A549 (cell line): ENCODE results near the gene NHERF1. TPM values are rescaled to one million over a fixed set of nuclear protein-coding genes. Genes with fewer than 3 reads are reported as not detected.
A peak's percentile ranks its signal among the peaks of the same experiment; 100 is the strongest.

Source experiments
- ATAC-seq, 2 experiments: fragments of 200-7000 bp in 1 of 2; fragments of >200 bp in 1 of 2; cut with Nextera tagmentation in 1 of 2; cut with Tn5 transposase in 1 of 2; 3 replicates each; pipeline versions ENCODE4 v1.8.0 to v1.9.1; 2018 to 2020; ENCODE audit warnings: mild to moderate bottlenecking in 1 of 2, moderate library complexity in 1 of 2
- CTCF ChIA-PET: fragments of 300-600 bp; sonication (Branson Sonifier 250); formaldehyde crosslinking; extraction: SDS; loops from one replicate; lab custom pipeline; 2021; ENCODE audit warnings: antibody characterized with exemption, inconsistent platforms; lab: Yijun Ruan, JAX
- POLR2A ChIA-PET: fragments of 350-600 bp; formaldehyde crosslinking; extraction: SDS; loops from one replicate; lab custom pipeline; 2021; ENCODE audit warnings: antibody characterized with exemption, inconsistent platforms; lab: Yijun Ruan, JAX
- DNase-seq, 2 experiments: peaks; one replicate each; pipeline versions ENCODE4 v3.0.0 to v3.0.0-alpha.2; 2011 to 2016; ENCODE audit warnings: low read depth in 1 of 2, low spot score in 1 of 2
- FAIRE-seq: peaks from 2 replicates; lab custom pipeline; 2011; peaks lifted over from hg19 to GRCh38; lab: Jason Lieb, UNC
- H3K27ac ChIP-seq, 2 experiments: fragments of >200 bp; sonication (Bioruptor Twin); formaldehyde crosslinking; 3 replicates each; pipeline ENCODE4 v1.5.1; 2016 to 2017
- H3K4me1 ChIP-seq: fragments of >200 bp; sonication (Bioruptor Twin); formaldehyde crosslinking; 3 replicates; pipeline ENCODE4 v1.6.1; 2016
- H3K4me2 ChIP-seq: fragments of >200 bp; sonication (Bioruptor Twin); formaldehyde crosslinking; 3 replicates; pipeline ENCODE4 v1.6.1; 2016
- H3K4me3 ChIP-seq: fragments of >200 bp; sonication (Bioruptor Twin); formaldehyde crosslinking; 3 replicates; pipeline ENCODE4 v1.5.1; 2016
- H3K9me3 ChIP-seq: fragments of >200 bp; sonication (Bioruptor Twin); formaldehyde crosslinking; 3 replicates; pipeline ENCODE4 v1.6.1; 2016
- ATOH8 ChIP-seq: fragments of 250-450 bp; sonication (Bioruptor Pico); IDR thresholded peaks from 2 replicates; pipeline ENCODE4 v1.5.0; 2020; ENCODE audit warnings: low read depth, mild to moderate bottlenecking, moderate library complexity
- CEBPB ChIP-seq, 2 experiments: fragments of >200 bp in 1 of 2; sonication (Bioruptor Twin) in 1 of 2; formaldehyde crosslinking in 1 of 2; IDR thresholded peaks; 2 replicates each; pipeline ENCODE4 v1.6.1; 2012 to 2016
- CHD2 ChIP-seq: fragments of 150-350 bp; IDR thresholded peaks from 2 replicates; pipeline ENCODE4 v1.6.1; 2014; ENCODE audit warnings: low read length; ENCODE audit not compliant: partially characterized antibody
- EHF ChIP-seq: fragments of 250-450 bp; sonication (Bioruptor Pico); IDR thresholded peaks from 2 replicates; pipeline ENCODE4 v1.5.0; 2020; ENCODE audit warnings: mild to moderate bottlenecking
- ESRRA ChIP-seq: fragments of 150-350 bp; IDR thresholded peaks from 2 replicates; pipeline ENCODE4 v1.6.1; 2014; ENCODE audit warnings: mild to moderate bottlenecking, low read length, borderline replicate concordance
- HDAC2 ChIP-seq: fragments of 200-600 bp; sonication (generic); IDR thresholded peaks from 2 replicates; pipeline ENCODE4 v1.6.1; 2016
- JUN ChIP-seq, 2 experiments: fragments of >200 bp; sonication (Bioruptor Twin); formaldehyde crosslinking; IDR thresholded peaks; 2 replicates in 1 of 2; 3 replicates in 1 of 2; pipeline ENCODE4 v1.6.1; 2016 to 2017
- KDM1A ChIP-seq: fragments of 200-600 bp; sonication (generic); IDR thresholded peaks from 2 replicates; pipeline ENCODE4 v1.6.1; 2016; ENCODE audit warnings: low read depth, mild to moderate bottlenecking
- MAFK ChIP-seq: fragments of 450-650 bp; IDR thresholded peaks from 2 replicates; pipeline ENCODE4 v1.6.1; 2014; ENCODE audit not compliant: partially characterized antibody
- MAX ChIP-seq: IDR thresholded peaks from 2 replicates; pipeline ENCODE4 v1.6.1; 2012
- NFE2L2 ChIP-seq: fragments of 150-350 bp; conservative IDR thresholded peaks from 2 replicates; pipeline ENCODE4 v1.6.1; 2014; ENCODE audit warnings: low read length
- POLR2A ChIP-seq: IDR thresholded peaks from 2 replicates; pipeline ENCODE4 v1.6.1; 2012; ENCODE audit warnings: mild to moderate bottlenecking, low read length
- POLR2AphosphoS2 ChIP-seq: conservative IDR thresholded peaks from 2 replicates; pipeline ENCODE4 v1.6.1; 2012; ENCODE audit warnings: low read length, improper control_type of control experiment, inconsistent platforms
- RAD21 ChIP-seq, 2 experiments: fragments of >200 bp in 1 of 2; sonication (Bioruptor Twin) in 1 of 2; formaldehyde crosslinking in 1 of 2; IDR thresholded peaks in 1 of 2; conservative IDR thresholded peaks in 1 of 2; 2 replicates in 1 of 2; 3 replicates in 1 of 2; pipeline ENCODE4 v1.6.1; 2012 to 2018; ENCODE audit warnings: inconsistent platforms in 1 of 2
- RCOR1 ChIP-seq: fragments of 150-350 bp; IDR thresholded peaks from 2 replicates; pipeline ENCODE4 v1.6.1; 2014; ENCODE audit warnings: antibody characterized with exemption, low read length, low read depth
- RNF2 ChIP-seq: fragments of 200-600 bp; sonication (generic); IDR thresholded peaks from 2 replicates; pipeline ENCODE4 v1.6.1; 2016; ENCODE audit warnings: low read depth, mild to moderate bottlenecking, antibody characterized with exemption, moderate library complexity, borderline replicate concordance
- SMC3 ChIP-seq: fragments of >200 bp; sonication (Bioruptor Twin); formaldehyde crosslinking; IDR thresholded peaks from 3 replicates; pipeline ENCODE4 v1.6.1; 2018; ENCODE audit warnings: inconsistent platforms
- SREBF2 ChIP-seq: fragments of 450-650 bp; IDR thresholded peaks from 2 replicates; pipeline ENCODE4 v1.6.1; 2014; ENCODE audit warnings: mild to moderate bottlenecking, moderate library complexity
- TFCP2L1 ChIP-seq: fragments of 250-450 bp; sonication (Bioruptor Pico); IDR thresholded peaks from 2 replicates; pipeline ENCODE4 v1.5.0; 2021; ENCODE audit warnings: mild to moderate bottlenecking
- ZFP36 ChIP-seq: fragments of 450-650 bp; IDR thresholded peaks from 2 replicates; pipeline ENCODE4 v1.6.1; 2014; ENCODE audit warnings: borderline replicate concordance; ENCODE audit not compliant: partially characterized antibody
- ZNF302 ChIP-seq: fragments of 250-450 bp; sonication (Bioruptor Pico); IDR thresholded peaks from 2 replicates; pipeline ENCODE4 v1.9.0; 2021; ENCODE audit warnings: inconsistent platforms, mild to moderate bottlenecking, moderate library complexity
- WGBS: methylation state at CpG from one replicate; pipeline ENCODE4 v1.1.6; 2017; ENCODE audit errors: missing lambda C conversion rate; 5-methylcytosine and 5-hydroxymethylcytosine counted together
- polyA plus RNA-seq, 4 experiments: library from polyadenylated mRNA; depleted of rRNA in 3 of 4; stranded (reverse); fragments of >200 nt; fragmentation: RNase III in 1 of 4; extraction: RNeasy Plus Mini Kit Qiagen cat#74134 plus additional on column Dnase treatment in 1 of 4; gene quantifications; 2 replicates in 3 of 4; 3 replicates in 1 of 4; pipeline ENCODE4 v1.2.3, GENCODE V29; 2011 to 2017
- TF ChIP-seq, protein P1 (sequence below): fragments of 250-450 bp; sonication (Bioruptor Pico); IDR thresholded peaks from 2 replicates; pipeline ENCODE4 v1.5.0; 2021; ENCODE audit warnings: mild to moderate bottlenecking, moderate library complexity, borderline replicate concordance

Gene NHERF1
- polyA plus RNA-seq, 2 of the 4 experiments (the other 2 are of a cell fraction), result 41.5 to 51.5 TPM

GRCh38 chr17:74728033-74728701 lies 20.3 kb upstream of the NHERF1 start (continued):
- TF ChIP-seq, protein P1, sequence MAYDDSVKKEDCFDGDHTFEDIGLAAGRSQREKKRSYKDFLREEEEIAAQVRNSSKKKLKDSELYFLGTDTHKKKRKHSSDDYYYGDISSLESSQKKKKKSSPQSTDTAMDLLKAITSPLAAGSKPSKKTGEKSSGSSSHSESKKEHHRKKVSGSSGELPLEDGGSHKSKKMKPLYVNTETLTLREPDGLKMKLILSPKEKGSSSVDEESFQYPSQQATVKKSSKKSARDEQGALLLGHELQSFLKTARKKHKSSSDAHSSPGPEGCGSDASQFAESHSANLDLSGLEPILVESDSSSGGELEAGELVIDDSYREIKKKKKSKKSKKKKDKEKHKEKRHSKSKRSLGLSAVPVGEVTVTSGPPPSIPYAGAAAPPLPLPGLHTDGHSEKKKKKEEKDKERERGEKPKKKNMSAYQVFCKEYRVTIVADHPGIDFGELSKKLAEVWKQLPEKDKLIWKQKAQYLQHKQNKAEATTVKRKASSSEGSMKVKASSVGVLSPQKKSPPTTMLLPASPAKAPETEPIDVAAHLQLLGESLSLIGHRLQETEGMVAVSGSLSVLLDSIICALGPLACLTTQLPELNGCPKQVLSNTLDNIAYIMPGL, result no peak
- TF ChIP-seq HDAC2, result no peak
- TF ChIP-seq ZFP36, result no peak
- no peak for TF ChIP-seq CHD2
- no peak for TF ChIP-seq EHF (CRISPR knock-in tag)
- no peak for TF ChIP-seq NFE2L2
- TF ChIP-seq TFCP2L1 (CRISPR knock-in tag), result no peak
- no peak for TF ChIP-seq RCOR1
- TF ChIP-seq ATOH8 (CRISPR knock-in tag), result no peak
- TF ChIP-seq, all 56 proteins: peak for 0

GRCh38 chr17:74728702-74729075 lies 19.7 kb upstream of the NHERF1 start:
- H3K4me1 ChIP-seq, result 0 out of 3 replicates have a peak, but pooled peaks cover 1% of the 10 kb centered on the region
- DNase-seq (no peak), ATAC-seq (no peak)
- H3K4me3 ChIP-seq, result no peak overlapping the region
- no peak overlapping the region for H3K27ac ChIP-seq
- WGBS, result 28% methylated on average over 3 of the region's 3 CpGs
- POLR2A ChIA-PET, result no interaction called here
- TF ChIP-seq ESRRA (no peak), SREBF2 (no peak), SMC3 (no peak)
- TF ChIP-seq, all 56 proteins: peak for 0
- CTCF ChIA-PET, result interaction anchor here (1.4 kb wide), 3 partner anchors 48 to 81 kb away, joined by 3 to 4 read pairs (median 3); no protein-coding TSS in a partner anchor
- peak; percentile 81 for FAIRE-seq
- peaks cover 7% of the 10 kb centered on the region for H3K9me3 ChIP-seq
- H3K4me2 ChIP-seq, result no peak overlapping the region

GRCh38 chr17:74729368-74729767 lies 19.1 kb upstream of the NHERF1 start:
- H3K4me3 ChIP-seq, result no peak overlapping the region
- no peak for TF ChIP-seq RAD21 (conservative IDR thresholded peaks at IDR 0.05 in 1 of 2, IDR thresholded peaks at IDR 0.05 in 1 of 2)
- no peak for TF ChIP-seq RNF2
- TF ChIP-seq CEBPB (IDR thresholded peaks at IDR 0.05), result no peak
- TF ChIP-seq EHF (CRISPR knock-in tag), result no peak
- no peak for TF ChIP-seq POLR2A
- no peak for TF ChIP-seq MAFK
- TF ChIP-seq KDM1A, result no peak
- TF ChIP-seq JUN (IDR thresholded peaks at IDR 0.05), result no peak
- TF ChIP-seq CHD2, result no peak
- no peak for TF ChIP-seq HDAC2
- TF ChIP-seq, all 56 proteins: peak for 0
- peaks cover 7% of the 10 kb centered on the region for H3K9me3 ChIP-seq
- no peak overlapping the region for H3K4me2 ChIP-seq
- CTCF ChIA-PET, result interaction anchor here (0.8 to 1.4 kb wide), 5 partner anchors 16 to 82 kb away, joined by 3 to 4 read pairs (median 3); no protein-coding TSS in a partner anchor
- ATAC-seq (no peak), DNase-seq (no peak), FAIRE-seq (no peak)
- 70% methylated on average over 5 of the region's 5 CpGs for WGBS
- H3K4me1 ChIP-seq, result 0 out of 3 replicates have a peak, but pooled peaks cover 4% of the 10 kb centered on the region
- H3K27ac ChIP-seq, result no peak overlapping the region
- POLR2A ChIA-PET, result no interaction called here

GRCh38 chr17:74729866-74730265 lies 18.6 kb upstream of the NHERF1 start:
- no peak for ATAC-seq
- DNase-seq, result no peak
- ChIA-PET POLR2A (no interaction called here), CTCF (interaction anchor here (0.8 to 1.4 kb wide), 5 partner anchors 16 to 82 kb away, joined by 3 to 4 read pairs (median 3); no protein-coding TSS in a partner anchor)
- H3K4me1 ChIP-seq, result 0 out of 3 replicates have a peak, but pooled peaks cover 4% of the 10 kb centered on the region
- no peak overlapping the region for H3K4me3 ChIP-seq
- FAIRE-seq, result no peak
- no peak for TF ChIP-seq POLR2AphosphoS2
- TF ChIP-seq MAX, result no peak
- TF ChIP-seq ZNF302 (CRISPR knock-in tag), result no peak
- no peak for TF ChIP-seq ATOH8 (CRISPR knock-in tag)
- TF ChIP-seq, all 56 proteins: peak for 0
- Histone ChIP-seq H3K9me3 (peaks cover 7% of the 10 kb centered on the region), H3K4me2 (no peak overlapping the region), H3K27ac (no peak overlapping the region)
- WGBS, result 75% methylated on average over 15 of the region's 15 CpGs
